ENCODE data around the gene NHP2.

Gene NHP2

GRCh38 chr5:178123094-178123965, 30.4 kb downstream of the NHP2 start:
- H2AFZ ChIP-seq (ENCODE audit: low read depth, low read length), result no peak overlapping the region
- H3K4me2 ChIP-seq (ENCODE audit: insufficient read depth, low read length), result no peak overlapping the region
- no peak overlapping the region for H3K9ac ChIP-seq (ENCODE audit: low read depth, low read length)
- H3K9me3 ChIP-seq (ENCODE audit: insufficient read depth, low read length, severe bottlenecking), result no peaks in the 10 kb centered on the region
- H3K36me3 ChIP-seq (ENCODE audit: insufficient read depth, low read length), result no peaks in the 10 kb centered on the region
- ATAC-seq (ENCODE audit: insufficient read depth, low read depth) (no peak), DNase-seq (no peak)
- TF ChIP-seq CTCF (IDR thresholded peaks at IDR 0.05; ENCODE audit: borderline replicate concordance, extremely low read depth, low read length, poor library complexity, severe bottlenecking) (no peak), EZH2 (IDR thresholded peaks at IDR 0.05; ENCODE audit: borderline replicate concordance, low read depth, low read length, severe bottlenecking) (no peak)
- no peaks in the 10 kb centered on the region for H3K27me3 ChIP-seq (ENCODE audit: insufficient read depth, low read length, poor library complexity)
- peaks cover 21% of the 10 kb centered on the region for H3K4me1 ChIP-seq (ENCODE audit: insufficient read depth, low read length)
- H3K79me2 ChIP-seq (ENCODE audit: insufficient read depth, low read length), result no peaks in the 10 kb centered on the region
- H4K20me1 ChIP-seq (ENCODE audit: insufficient read depth, low read length), result 0 out of 2 replicates have a peak, but pooled peaks cover 3% of the 10 kb centered on the region
- no peak overlapping the region for H3K27ac ChIP-seq (ENCODE audit: low read length)
- H3K4me3 ChIP-seq (ENCODE audit: low read depth in 1 of 2, low read length in 2 of 2), result no peak overlapping the region

GRCh38 chr5:178122346-178122745, 31.3 kb downstream of the NHP2 start:
- DNase-seq (no peak), ATAC-seq (ENCODE audit: insufficient read depth, low read depth) (no peak)
- H3K4me3 ChIP-seq (ENCODE audit: low read depth in 1 of 2, low read length in 2 of 2), result no peak overlapping the region
- no peaks in the 10 kb centered on the region for H3K36me3 ChIP-seq (ENCODE audit: insufficient read depth, low read length)
- H3K9me3 ChIP-seq (ENCODE audit: insufficient read depth, low read length, severe bottlenecking), result no peaks in the 10 kb centered on the region
- no peak for TF ChIP-seq CTCF (IDR thresholded peaks at IDR 0.05; ENCODE audit: borderline replicate concordance, extremely low read depth, low read length, poor library complexity, severe bottlenecking)
- TF ChIP-seq EZH2 (IDR thresholded peaks at IDR 0.05; ENCODE audit: borderline replicate concordance, low read depth, low read length, severe bottlenecking), result no peak
- peak overlapping the region; percentile 89 for H3K4me2 ChIP-seq (ENCODE audit: insufficient read depth, low read length)
- no peak overlapping the region for H3K27ac ChIP-seq (ENCODE audit: low read length)
- no peak overlapping the region for H2AFZ ChIP-seq (ENCODE audit: low read depth, low read length)
- H4K20me1 ChIP-seq (ENCODE audit: insufficient read depth, low read length), result peaks cover 3% of the 10 kb centered on the region; the same call in 1 of the 2 replicates
- no peaks in the 10 kb centered on the region for H3K79me2 ChIP-seq (ENCODE audit: insufficient read depth, low read length)
- H3K4me1 ChIP-seq (ENCODE audit: insufficient read depth, low read length), result peaks cover 31% of the 10 kb centered on the region
- H3K27me3 ChIP-seq (ENCODE audit: insufficient read depth, low read length, poor library complexity), result peaks cover under 1% of the 10 kb centered on the region
- peak overlapping the region; percentile 56; the same call in 1 of the 2 replicates for H3K9ac ChIP-seq (ENCODE audit: low read depth, low read length)

GRCh38 chr5:178121391-178122276, 32.1 kb downstream of the NHP2 start:
- TF ChIP-seq EZH2 (IDR thresholded peaks at IDR 0.05; ENCODE audit: borderline replicate concordance, low read depth, low read length, severe bottlenecking), result no peak
- peak; percentile 5 for TF ChIP-seq CTCF (IDR thresholded peaks at IDR 0.05; ENCODE audit: borderline replicate concordance, extremely low read depth, low read length, poor library complexity, severe bottlenecking)
- H2AFZ ChIP-seq (ENCODE audit: low read depth, low read length), result peak overlapping the region; percentile 81
- no peaks in the 10 kb centered on the region for H3K79me2 ChIP-seq (ENCODE audit: insufficient read depth, low read length)
- no peaks in the 10 kb centered on the region for H3K36me3 ChIP-seq (ENCODE audit: insufficient read depth, low read length)
- peak overlapping the region in 1 of 2 experiments; percentile 56; a peak in 2 of 4 replicates for H3K4me3 ChIP-seq (ENCODE audit: low read depth in 1 of 2, low read length in 2 of 2)
- H4K20me1 ChIP-seq (ENCODE audit: insufficient read depth, low read length), result peaks cover 3% of the 10 kb centered on the region; the same call in 1 of the 2 replicates
- peak; percentile 34 for DNase-seq
- peaks cover 6% of the 10 kb centered on the region for H3K27me3 ChIP-seq (ENCODE audit: insufficient read depth, low read length, poor library complexity)
- H3K9me3 ChIP-seq (ENCODE audit: insufficient read depth, low read length, severe bottlenecking), result no peaks in the 10 kb centered on the region
- peak overlapping the region; percentile 64 for H3K27ac ChIP-seq (ENCODE audit: low read length)
- peak; percentile 22 for ATAC-seq (ENCODE audit: insufficient read depth, low read depth)
- H3K4me1 ChIP-seq (ENCODE audit: insufficient read depth, low read length), result peaks cover 38% of the 10 kb centered on the region
- peak overlapping the region; percentile 56 for H3K9ac ChIP-seq (ENCODE audit: low read depth, low read length)
- H3K4me2 ChIP-seq (ENCODE audit: insufficient read depth, low read length), result peak overlapping the region; percentile 89

Measured in DND-41 (cell line).